GM12873 (cell line): ENCODE measurements around the gene LHPP.

Experiments
- CTCF ChIP-seq: IDR thresholded peaks from 2 replicates; pipeline ENCODE4 v1.5.1; 2012; ENCODE audit warnings: low read depth, mild to moderate bottlenecking, moderate library complexity, low read length, control low read depth; ENCODE audit not compliant: insufficient read depth; ENCODE audit errors: missing control alignments

The LHPP gene

GRCh38 chr10:124576526-124577420, 115.2 kb downstream of the LHPP start:
- TF ChIP-seq CTCF: no peak

- TF ChIP-seq CTCF: no peak
Measured at GRCh38 chr10:124577651-124578050, 116.0 kb downstream of the LHPP start.

GRCh38 chr10:124578231-124579010, 116.8 kb downstream of the LHPP start:
- no peak for TF ChIP-seq CTCF

- no peak for TF ChIP-seq CTCF
Measured at GRCh38 chr10:124579011-124579399, 117.4 kb downstream of the LHPP start.

- TF ChIP-seq CTCF: no peak
Measured at GRCh38 chr10:124586142-124586541, 124.5 kb downstream of the LHPP start.

- TF ChIP-seq CTCF: no peak
Measured at GRCh38 chr10:124587811-124588211, 126.2 kb downstream of the LHPP start.
